ENCODE data around the gene OR51F1.
"Not testable (repeated sequence)": the region's sequence is repeated elsewhere in the genome, so short reads cannot be mapped to it uniquely, and the experiment has no call there.

The OR51F1 gene, protein sequence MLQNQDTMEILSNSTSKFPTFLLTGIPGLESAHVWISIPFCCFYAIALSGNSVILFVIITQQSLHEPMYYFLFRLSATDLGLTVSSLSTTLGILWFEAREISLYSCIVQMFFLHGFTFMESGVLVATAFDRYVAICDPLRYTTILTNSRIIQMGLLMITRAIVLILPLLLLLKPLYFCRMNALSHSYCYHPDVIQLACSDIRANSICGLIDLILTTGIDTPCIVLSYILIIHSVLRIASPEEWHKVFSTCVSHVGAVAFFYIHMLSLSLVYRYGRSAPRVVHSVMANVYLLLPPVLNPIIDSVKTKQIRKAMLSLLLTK

GRCh38 chr11:4769838-4770237, at the start of gene OR51F1:
Gene OR51F1 (minus strand): TSS chr11:4769938. CDS start chr11:4769938, 0 bp downstream.
- no peak for DNase-seq

DNA sequence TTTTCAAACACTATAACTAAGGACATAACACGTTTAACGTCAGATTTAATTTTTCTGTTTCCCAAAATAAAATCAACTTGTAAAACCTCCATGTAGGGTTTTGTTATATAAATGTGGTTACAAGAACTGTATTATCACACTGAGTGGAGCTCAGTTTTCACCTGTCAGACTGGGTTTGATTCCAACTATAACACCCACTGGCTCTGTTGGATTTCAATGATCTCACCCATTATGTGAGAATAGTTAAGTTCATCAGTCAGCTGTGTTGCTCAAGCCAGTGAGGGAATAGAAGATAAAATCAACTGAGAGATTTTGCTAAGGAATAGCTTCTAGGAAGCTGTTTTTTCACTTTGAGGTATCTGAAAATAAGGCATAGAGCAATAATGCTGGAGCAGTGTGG, 39.5 kb upstream of the OR51F1 start:
- no peak for DNase-seq

DNA sequence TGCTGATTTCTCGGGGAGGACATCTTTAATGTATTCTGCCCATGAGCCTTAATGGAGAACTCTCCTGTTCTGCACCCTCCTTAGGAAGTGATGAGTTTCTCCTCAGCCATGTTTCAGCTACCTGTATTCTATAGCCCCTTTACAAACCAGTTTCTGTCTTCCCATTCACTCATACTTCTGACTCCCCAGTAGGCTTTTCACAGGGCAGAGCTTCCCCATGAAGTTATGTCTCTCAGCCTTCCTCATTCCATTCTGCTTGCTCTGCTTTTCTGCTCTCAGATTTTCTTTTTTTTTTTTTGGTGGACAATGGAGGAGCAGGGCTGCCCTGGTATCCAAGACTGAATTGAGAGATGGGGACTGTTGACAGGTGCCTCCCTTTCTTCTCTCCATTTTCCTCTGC, 38.7 kb upstream of the OR51F1 start:
- no peak for DNase-seq

DNA sequence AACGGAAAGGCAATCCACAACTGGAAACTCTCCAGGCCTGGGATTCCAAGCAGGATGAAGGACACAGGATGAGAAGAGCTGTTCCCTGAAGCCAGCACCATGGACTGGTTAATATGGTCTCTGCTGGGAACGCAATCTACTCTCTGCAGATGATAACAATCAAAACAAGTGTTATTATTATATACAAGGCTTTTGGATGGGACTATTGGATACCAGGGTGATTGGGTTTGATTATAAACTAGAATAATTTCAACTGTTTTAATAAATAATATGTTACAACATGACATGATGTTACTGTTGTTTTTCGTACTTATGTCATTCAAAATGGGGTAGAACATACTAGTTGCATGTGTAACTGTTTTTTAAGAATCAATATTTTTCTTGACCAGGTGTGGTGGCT, 34.5 kb upstream of the OR51F1 start, which contains the start of gene OR52R1:
OR52R1 (minus strand) TSS at position 101 of the 400 bp plus-strand sequence; CDS start at position 101, 0 bp downstream.
- no peak for DNase-seq

DNA sequence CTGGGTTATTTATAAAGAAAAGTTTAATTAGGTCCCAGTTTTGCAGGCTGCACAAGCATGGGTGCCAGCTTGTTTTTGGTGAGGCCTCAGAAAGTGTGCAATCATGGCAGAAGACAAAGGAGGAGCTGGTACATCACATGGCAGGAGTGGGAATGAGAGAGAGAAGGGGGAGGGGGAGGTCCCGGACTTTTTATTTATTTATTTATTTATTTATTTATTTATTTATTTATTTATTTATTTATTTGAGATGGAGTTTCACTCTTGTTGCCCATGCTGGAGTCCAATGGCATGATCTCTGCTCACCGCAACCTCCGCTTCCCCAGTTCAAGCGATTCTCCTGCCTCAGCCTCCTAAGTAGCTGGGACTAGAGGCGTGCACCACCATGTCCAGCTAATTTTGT, 31.6 kb upstream of the OR51F1 start:
- not testable (repeated sequence) for DNase-seq

DNA sequence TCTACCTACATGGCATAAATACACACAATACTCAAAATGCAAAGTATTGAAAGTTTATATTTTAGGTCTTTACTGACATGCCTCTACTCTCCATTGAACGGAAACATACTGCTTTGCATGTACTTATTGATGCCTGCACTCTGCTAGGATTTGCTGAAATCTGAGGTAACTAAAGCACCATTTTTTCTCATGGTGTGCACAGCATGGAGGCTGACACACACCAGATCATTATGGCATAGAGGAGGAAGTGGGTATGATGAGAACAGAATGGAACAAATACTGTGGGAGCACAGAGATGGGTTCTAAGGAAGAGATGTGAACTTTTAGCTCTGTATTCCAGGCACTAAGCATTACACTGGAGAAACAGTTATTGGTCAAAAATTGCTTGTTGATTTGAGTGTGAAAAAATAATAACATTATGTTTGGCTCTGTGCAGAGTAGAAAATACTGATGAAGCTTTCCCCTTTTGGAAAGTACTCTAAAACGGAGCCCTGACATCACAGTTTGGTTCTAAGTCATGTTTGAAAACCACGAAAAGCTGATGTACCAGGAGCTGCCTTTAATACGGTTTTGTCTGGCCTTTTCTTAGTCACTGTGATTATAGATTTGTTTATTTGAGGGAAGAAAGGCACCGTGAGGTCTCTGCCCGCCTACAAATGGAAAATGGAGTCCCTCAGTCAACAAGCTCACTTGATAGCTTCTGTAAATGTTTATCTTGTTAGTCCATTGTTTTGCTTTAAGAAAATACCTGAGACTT, 28.9 kb upstream of the OR51F1 start:
- DNase-seq, result no peak

DNA sequence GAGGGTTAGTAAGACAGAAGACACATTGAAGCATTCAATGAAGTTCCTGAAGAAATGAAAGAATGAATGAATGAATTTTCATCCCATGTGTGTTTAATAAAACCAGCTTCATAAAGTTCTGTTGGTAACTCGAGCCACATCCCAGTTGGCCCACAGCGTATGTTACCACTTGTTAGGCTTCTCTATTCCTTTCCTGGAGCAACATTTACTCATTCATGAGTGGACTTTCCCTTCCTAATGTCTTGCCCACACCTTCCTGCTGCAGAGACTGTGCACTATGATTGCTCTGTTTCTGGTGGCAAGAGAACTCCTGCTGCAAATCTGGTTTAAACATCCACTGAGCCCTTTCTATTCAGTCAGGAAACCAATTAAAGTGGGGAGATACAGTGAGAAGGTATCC, 27.5 kb upstream of the OR51F1 start:
- DNase-seq, result no peak

GRCh38 chr11:4782454-4782853, 12.7 kb upstream of the OR51F1 start:
- DNase-seq, result no peak

DNA sequence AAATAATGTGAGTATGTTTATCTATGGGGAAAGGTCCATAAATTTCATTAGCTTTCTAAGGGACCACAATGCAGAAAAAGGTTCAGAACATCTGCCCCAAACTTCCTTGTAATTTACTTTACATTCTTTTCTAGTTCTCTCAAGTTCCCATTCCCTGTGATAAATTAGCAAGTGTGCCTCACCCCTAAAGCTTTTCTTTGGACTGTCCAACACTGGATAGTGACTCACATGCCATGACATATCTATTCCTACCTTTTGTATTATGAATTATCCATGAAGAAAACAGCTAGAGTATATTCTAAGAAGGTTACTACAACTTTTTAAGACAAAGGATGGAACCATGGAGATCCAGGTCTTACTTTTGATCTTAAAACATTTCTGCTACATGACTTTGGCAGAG, 1.6 kb downstream of the OR51F1 start:
- no peak for DNase-seq

GRCh38 chr11:4766420-4767043, 3.2 kb downstream of the OR51F1 start:
- no peak for DNase-seq

DNA sequence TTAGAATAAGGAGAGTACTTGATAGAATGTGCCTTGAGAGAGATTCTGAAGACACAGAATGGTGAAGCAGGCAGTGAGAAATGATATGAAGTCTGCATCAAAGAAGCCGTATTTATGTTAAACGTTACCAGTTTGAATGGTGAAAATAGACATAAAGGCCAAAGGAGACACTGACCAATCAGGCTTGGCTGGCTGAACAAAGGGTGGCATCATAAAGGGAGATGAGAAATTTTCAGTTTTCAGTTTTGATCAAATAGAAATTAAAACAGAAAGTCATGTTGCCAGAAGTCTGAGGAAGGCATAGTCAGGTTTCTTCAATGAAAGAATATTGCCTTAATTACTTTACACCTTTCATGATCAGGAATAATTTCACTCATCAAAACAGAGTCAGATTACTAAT, 6.6 kb downstream of the OR51F1 start:
- no peak for DNase-seq

DNA sequence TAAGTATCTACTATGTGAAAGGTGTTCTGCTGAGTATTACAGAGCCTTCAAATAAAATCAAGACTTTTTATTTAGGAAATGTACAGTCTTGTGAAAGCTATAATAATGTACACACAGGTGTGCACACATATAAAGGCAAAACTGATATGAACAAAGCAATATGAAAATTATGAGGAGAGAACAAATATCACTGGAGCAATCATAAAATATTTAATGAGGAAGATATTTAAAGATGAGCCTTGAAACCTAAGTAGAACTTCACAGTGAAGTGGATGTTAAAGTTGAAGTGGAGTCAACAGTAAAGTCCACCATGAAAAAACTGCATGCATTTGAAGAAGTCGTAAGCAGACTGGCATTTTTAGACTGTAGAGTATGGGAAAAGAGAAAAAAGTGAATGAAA, 18.5 kb downstream of the OR51F1 start:
- no peak for DNase-seq

GRCh38 chr11:4748438-4748837, 21.3 kb downstream of the OR51F1 start:
- DNase-seq, result no peak

- no peak for DNase-seq
Measured at GRCh38 chr11:4740735-4741134, 29.0 kb downstream of the OR51F1 start.

- DNase-seq, result no peak
Measured at GRCh38 chr11:4727171-4727570, 42.6 kb downstream of the OR51F1 start.

DNA sequence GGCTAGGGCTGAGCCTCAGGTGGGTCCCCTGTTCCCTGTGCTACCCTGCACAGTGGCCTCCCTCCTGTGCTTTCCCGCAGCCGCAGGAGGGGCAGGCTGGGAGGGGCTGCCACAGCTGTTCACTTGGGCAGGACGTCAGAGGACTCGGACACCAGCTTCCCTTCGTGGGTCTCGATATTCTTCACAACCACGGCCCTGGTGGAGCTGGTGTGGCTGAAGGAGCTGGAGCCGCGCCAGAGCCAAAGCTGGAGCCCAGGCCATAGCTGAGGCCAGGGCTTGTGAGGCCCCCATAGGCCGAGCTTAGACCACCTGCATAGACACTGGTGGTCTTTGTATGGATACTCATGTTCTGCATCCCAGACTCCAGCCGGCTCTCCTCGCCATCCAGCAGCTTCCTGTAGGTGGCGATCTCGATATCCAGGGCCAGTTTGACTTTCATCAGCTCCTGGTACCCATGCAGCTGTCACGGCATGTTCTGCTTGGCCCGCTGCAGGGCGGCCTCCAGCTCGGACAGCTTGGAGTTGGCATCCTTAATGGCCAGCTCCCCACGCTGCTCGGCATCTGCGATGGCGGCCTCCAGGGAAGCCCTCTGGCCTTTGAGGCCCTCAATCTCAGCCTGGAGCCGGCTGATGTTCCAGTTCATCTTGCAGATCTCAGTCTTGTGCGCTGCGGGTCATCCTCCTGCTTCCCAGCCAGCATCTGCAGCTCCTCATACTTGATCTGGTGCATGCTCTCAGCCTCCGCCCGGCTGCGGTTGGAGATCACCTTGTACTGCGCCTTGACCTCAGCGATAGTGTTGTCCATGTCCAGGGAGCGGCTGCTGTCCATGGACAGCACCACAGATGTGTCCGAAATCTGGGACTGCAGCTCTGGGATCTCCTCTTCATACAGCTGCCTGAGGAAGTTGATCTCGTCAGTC, 46.9 kb downstream of the OR51F1 start:
- not testable (repeated sequence) for DNase-seq

Data from hematopoietic multipotent progenitor cell treated with erythropoietin and hydrocortisone succinate and interleukin-3 and kit ligand, for 6 days (in vitro differentiated cells).